Smooth muscle cell (in vitro differentiated cells): ENCODE data around the gene FKBP11. TPM values are rescaled to one million over a fixed set of nuclear protein-coding genes. Genes with fewer than 3 reads are reported as not detected.

Source experiments
- DNase-seq: peaks from one replicate; lab custom pipeline; 2025; ENCODE audit not compliant: unreplicated experiment; lab: John Stamatoyannopoulos, UW
- H2AFZ ChIP-seq: fragments of 200-600 bp; sonication (generic); 2 replicates; pipeline ENCODE4 v1.6.0; 2016; ENCODE audit warnings: antibody characterized with exemption, low read depth, mild to moderate bottlenecking
- H3F3A ChIP-seq: fragments of 200-600 bp; sonication (generic); 2 replicates; pipeline ENCODE4 v1.6.0; 2017; ENCODE audit warnings: antibody characterized with exemption, low read depth
- H3K27ac ChIP-seq: fragments of 200-600 bp; sonication (generic); 2 replicates; pipeline ENCODE4 v1.5.1; 2016; ENCODE audit warnings: low read depth, mild to moderate bottlenecking
- H3K27me3 ChIP-seq: fragments of 200-600 bp; sonication (generic); 2 replicates; pipeline ENCODE4 v1.6.1; 2016; ENCODE audit warnings: low read depth, mild to moderate bottlenecking
- H3K36me3 ChIP-seq: fragments of 200-600 bp; sonication (generic); 2 replicates; pipeline ENCODE4 v1.5.1; 2016; ENCODE audit warnings: low read depth
- H3K4me1 ChIP-seq: fragments of 200-600 bp; sonication (generic); 2 replicates; pipeline ENCODE4 v1.5.1; 2016; ENCODE audit warnings: low read depth
- H3K4me2 ChIP-seq: fragments of 200-600 bp; sonication (generic); 2 replicates; pipeline ENCODE4 v1.6.0; 2016; ENCODE audit warnings: mild to moderate bottlenecking
- H3K4me3 ChIP-seq: fragments of 200-600 bp; sonication (generic); 2 replicates; pipeline ENCODE4 v1.5.1; 2016; ENCODE audit warnings: mild to moderate bottlenecking
- H3K79me2 ChIP-seq: fragments of 200-600 bp; sonication (generic); 2 replicates; pipeline ENCODE4 v1.6.0; 2016; ENCODE audit warnings: low read depth, mild to moderate bottlenecking
- H3K9ac ChIP-seq: fragments of 200-600 bp; sonication (generic); 2 replicates; pipeline ENCODE4 v1.6.0; 2016; ENCODE audit warnings: low read depth
- H3K9me3 ChIP-seq: fragments of 200-600 bp; sonication (generic); replicated peaks from 2 replicates; pipeline ENCODE4 v1.5.1; 2016; ENCODE audit warnings: low read depth
- H4K20me1 ChIP-seq: fragments of 200-600 bp; sonication (generic); 2 replicates; pipeline ENCODE4 v1.6.0; 2016; ENCODE audit warnings: low read depth
- CTCF ChIP-seq: fragments of 200-600 bp; sonication (generic); IDR thresholded peaks from 2 replicates; pipeline ENCODE4 v1.5.1; 2017; ENCODE audit warnings: borderline replicate concordance, mild to moderate bottlenecking, antibody characterized with exemption; ENCODE audit not compliant: insufficient read depth, poor library complexity, severe bottlenecking
- WGBS: methylation state at CpG from one replicate; pipeline ENCODE4 v1.1.7; 2016; ENCODE audit warnings: low lambda C conversion rate; 5-methylcytosine and 5-hydroxymethylcytosine counted together
- polyA plus RNA-seq: library from polyadenylated mRNA; unstranded; fragments of >200 nt; fragmentation: Nextera tagmentation; extraction: Ambion mirVana; gene quantifications from 2 replicates; pipeline ENCODE4 v1.2.1, GENCODE V29; 2016
- small RNA-seq: library from RNA; depleted of rRNA; stranded (forward); fragments of <200 nt; gene quantifications from one replicate; pipeline ENCODE3, GENCODE V24; 2014
- total RNA-seq: library from RNA; depleted of rRNA; stranded (reverse); fragments of >200 nt; gene quantifications from 2 replicates; pipeline ENCODE4 v1.2.3, GENCODE V29; 2014

The FKBP11 gene
- total and polyA plus RNA-seq, 2 experiments from 2014 or later, result 36.1 to 217 TPM

GRCh38 chr12:48873096-48873495 lies 52.2 kb downstream of the FKBP11 start:
- H3K4me3 ChIP-seq, result no peak overlapping the region
- H3K27ac ChIP-seq, result no peak overlapping the region
- no peak for DNase-seq
- peaks cover 3% of the 10 kb centered on the region for H3K27me3 ChIP-seq
- H3K36me3 ChIP-seq, result no peaks in the 10 kb centered on the region
- H3K4me1 ChIP-seq, result no peaks in the 10 kb centered on the region
- H3K9ac ChIP-seq, result no peak overlapping the region
- H3K79me2 ChIP-seq, result no peaks in the 10 kb centered on the region
- no peak overlapping the region for H3K4me2 ChIP-seq
- H3K9me3 ChIP-seq, result no peaks in the 10 kb centered on the region
- TF ChIP-seq CTCF, result no peak
- no peaks in the 10 kb centered on the region for H3F3A ChIP-seq
- no peak overlapping the region for H2AFZ ChIP-seq
- WGBS, result 92% methylated on average over 4 of the region's 4 CpGs
- H4K20me1 ChIP-seq, result no peaks in the 10 kb centered on the region

Small RNAs within 50 kb of the gene (small RNA-seq; reads per million reads assigned to genes)
- not detected for gene AC073610.1
- gene RNU6-600P, result not detected

Other genes with a start within 250 kb of the FKBP11 start
- 40.7 and 79.0 TPM in 2 replicates for gene KANSL2, start 243.3 kb downstream of the FKBP11 start, total RNA-seq
- gene KANSL2, start 243.3 kb downstream of the FKBP11 start, polyA plus RNA-seq, result 27.9 and 29.7 TPM in 2 replicates
- 38.4 and 39.7 TPM in 2 replicates for gene CCNT1, start 208.8 kb downstream of the FKBP11 start, total RNA-seq
- 7.5 and 8.6 TPM in 2 replicates for gene CCNT1, start 208.8 kb downstream of the FKBP11 start, polyA plus RNA-seq
- gene ADCY6, start 136.4 kb downstream of the FKBP11 start, total RNA-seq, result 23.4 and 31.0 TPM in 2 replicates
- 18.8 and 21.5 TPM in 2 replicates for gene ADCY6, start 136.4 kb downstream of the FKBP11 start, polyA plus RNA-seq
- 16.7 and 18.5 TPM in 2 replicates for gene CACNB3, start 107.0 kb downstream of the FKBP11 start, total RNA-seq
- 21.7 and 33.4 TPM in 2 replicates for gene CACNB3, start 107.0 kb downstream of the FKBP11 start, polyA plus RNA-seq
- 51.7 and 68.9 TPM in 2 replicates for gene DDX23, start 73.3 kb downstream of the FKBP11 start, total RNA-seq
- gene DDX23, start 73.3 kb downstream of the FKBP11 start, polyA plus RNA-seq, result 41.6 and 44.9 TPM in 2 replicates
- 0.13 TPM in 1 of 2 replicates, not detected in the other for gene RND1, start 59.6 kb downstream of the FKBP11 start, total RNA-seq
- gene RND1, start 59.6 kb downstream of the FKBP11 start, polyA plus RNA-seq, result 0.50 and 1.6 TPM in 2 replicates
- 57.0 and 59.9 TPM in 2 replicates for gene ARF3, start 32.0 kb upstream of the FKBP11 start, total RNA-seq
- 53.3 and 67.7 TPM in 2 replicates for gene ARF3, start 32.0 kb upstream of the FKBP11 start, polyA plus RNA-seq
- 0.13 and 0.49 TPM in 2 replicates for gene WNT10B, start 46.2 kb upstream of the FKBP11 start, total RNA-seq
- 0.14 and 1.2 TPM in 2 replicates for gene WNT10B, start 46.2 kb upstream of the FKBP11 start, polyA plus RNA-seq
- not detected in 2 replicates for gene WNT1, start 52.8 kb upstream of the FKBP11 start, total RNA-seq
- gene WNT1, start 52.8 kb upstream of the FKBP11 start, polyA plus RNA-seq, result not detected in 2 replicates
- gene DDN, start 73.9 kb upstream of the FKBP11 start, total RNA-seq, result 0.13 and 1.8 TPM in 2 replicates
- gene DDN, start 73.9 kb upstream of the FKBP11 start, polyA plus RNA-seq, result 0.03 and 1.2 TPM in 2 replicates
- 61.5 and 62.6 TPM in 2 replicates for gene PRKAG1, start 93.3 kb upstream of the FKBP11 start, total RNA-seq
- 39.4 and 42.5 TPM in 2 replicates for gene PRKAG1, start 93.3 kb upstream of the FKBP11 start, polyA plus RNA-seq
- gene KMT2D, start 135.3 kb upstream of the FKBP11 start, total RNA-seq, result 22.8 and 25.9 TPM in 2 replicates
- 24.6 and 37.2 TPM in 2 replicates for gene KMT2D, start 135.3 kb upstream of the FKBP11 start, polyA plus RNA-seq
- 0.76 and 1.3 TPM in 2 replicates for gene RHEBL1, start 144.5 kb upstream of the FKBP11 start, total RNA-seq
- gene RHEBL1, start 144.5 kb upstream of the FKBP11 start, polyA plus RNA-seq, result 2.1 TPM in 2 replicates
- 0.04 TPM in 1 of 2 replicates, not detected in the other for gene DHH, start 169.3 kb upstream of the FKBP11 start, total RNA-seq
- not detected in 2 replicates for gene DHH, start 169.3 kb upstream of the FKBP11 start, polyA plus RNA-seq
- 32.4 and 57.3 TPM in 2 replicates for gene LMBR1L, start 185.4 kb upstream of the FKBP11 start, total RNA-seq
- 49.5 and 61.8 TPM in 2 replicates for gene LMBR1L, start 185.4 kb upstream of the FKBP11 start, polyA plus RNA-seq
- gene TUBA1B, start 205.9 kb upstream of the FKBP11 start, total RNA-seq, result 1,427 and 1,487 TPM in 2 replicates
- 1,057 and 1,405 TPM in 2 replicates for gene TUBA1B, start 205.9 kb upstream of the FKBP11 start, polyA plus RNA-seq